NCI-H2227 (cell line): ENCODE data around the gene CNGA1.
"Not testable (repeated sequence)": the region's sequence is repeated elsewhere in the genome, so short reads cannot be mapped to it uniquely, and the experiment has no call there.

Experiments
- DNase-seq: peaks from one replicate; lab custom pipeline; 2025; ENCODE audit not compliant: unreplicated experiment; lab: John Stamatoyannopoulos, UW

Gene CNGA1

GRCh38 chr4:48031802-48032525, 15.5 kb upstream of the CNGA1 start:
- no peak for DNase-seq

GRCh38 chr4:48030470-48030869, 14.0 kb upstream of the CNGA1 start:
- no peak for DNase-seq

- DNase-seq: no peak
Measured at GRCh38 chr4:48028696-48029095, 12.2 kb upstream of the CNGA1 start.

- no peak for DNase-seq
Measured at GRCh38 chr4:48027653-48028052, 11.2 kb upstream of the CNGA1 start.

- DNase-seq: no peak
Measured at GRCh38 chr4:48025005-48025404, 8.5 kb upstream of the CNGA1 start.

- DNase-seq: no peak
Measured at GRCh38 chr4:48024522-48024921, 8.0 kb upstream of the CNGA1 start.

GRCh38 chr4:48022192-48022799, 5.8 kb upstream of the CNGA1 start:
- DNase-seq: no peak

- DNase-seq: no peak
Measured at GRCh38 chr4:48021100-48021499, 4.6 kb upstream of the CNGA1 start.

- DNase-seq: no peak
Measured at GRCh38 chr4:48018112-48018511, 1.6 kb upstream of the CNGA1 start.

- DNase-seq: no peak
Measured at GRCh38 chr4:48017108-48017571, 659 bp upstream of the CNGA1 start.

- no peak for DNase-seq
Measured at GRCh38 chr4:48015678-48016077, 803 bp downstream of the CNGA1 start.

- DNase-seq: no peak
Measured at GRCh38 chr4:48015216-48015615, 1.3 kb downstream of the CNGA1 start.

- DNase-seq: no peak
Measured at GRCh38 chr4:48012824-48013223, 3.7 kb downstream of the CNGA1 start.

- DNase-seq: no peak
Measured at GRCh38 chr4:48011722-48012121, 4.8 kb downstream of the CNGA1 start.

- DNase-seq: not testable (repeated sequence)
Measured at GRCh38 chr4:48010906-48011305, 5.6 kb downstream of the CNGA1 start.

GRCh38 chr4:48008021-48008596, 8.4 kb downstream of the CNGA1 start:
- no peak for DNase-seq

- no peak for DNase-seq
Measured at GRCh38 chr4:48005781-48006180, 10.7 kb downstream of the CNGA1 start.

GRCh38 chr4:48003568-48003967, 12.9 kb downstream of the CNGA1 start:
- not testable (repeated sequence) for DNase-seq

GRCh38 chr4:48002267-48002666, 14.2 kb downstream of the CNGA1 start:
- no peak for DNase-seq

GRCh38 chr4:47996021-47996420, 20.5 kb downstream of the CNGA1 start:
- no peak for DNase-seq

GRCh38 chr4:47992475-47992874, 24.0 kb downstream of the CNGA1 start:
- not testable (repeated sequence) for DNase-seq

GRCh38 chr4:47990145-47990544, 26.3 kb downstream of the CNGA1 start:
- no peak for DNase-seq
